Keratinocyte (primary cell): ENCODE results near the gene CCDC24. TPM values are rescaled to one million over a fixed set of nuclear protein-coding genes. Genes with fewer than 3 reads are reported as not detected.

Experiments
- DNase-seq: peaks from one replicate; pipeline ENCODE4 v3.0.0-alpha.2; 2011; ENCODE audit warnings: low read depth, missing footprints, low spot score
- FAIRE-seq: peaks from 2 replicates; lab custom pipeline; 2011; peaks lifted over from hg19 to GRCh38; lab: Jason Lieb, UNC
- H2AFZ ChIP-seq: 2 replicates; pipeline ENCODE4 v1.6.0; 2012; ENCODE audit warnings: low read length, control low read depth, inconsistent platforms; ENCODE audit not compliant: control insufficient read depth
- H3K27ac ChIP-seq: 2 replicates; pipeline ENCODE4 v1.5.1; 2011; ENCODE audit warnings: low read length; ENCODE audit not compliant: control insufficient read depth, insufficient read depth
- H3K27me3 ChIP-seq: 3 replicates; pipeline ENCODE4 v1.6.0; 2011; ENCODE audit warnings: low read length; ENCODE audit not compliant: control insufficient read depth, insufficient read depth; ENCODE audit errors: extremely low read depth
- H3K36me3 ChIP-seq, 2 experiments: 2 replicates in 1 of 2; 3 replicates in 1 of 2; pipeline ENCODE4 v1.5.1; 2011; ENCODE audit warnings: low read length in 2 of 2, mild to moderate bottlenecking in 1 of 2; ENCODE audit not compliant: control insufficient read depth in 2 of 2, insufficient read depth in 2 of 2; ENCODE audit errors: extremely low read depth in 1 of 2
- H3K4me1 ChIP-seq: 3 replicates; pipeline ENCODE4 v1.5.1; 2011; ENCODE audit warnings: low read length; ENCODE audit not compliant: control insufficient read depth, insufficient read depth; ENCODE audit errors: extremely low read depth
- H3K4me2 ChIP-seq: 3 replicates; pipeline ENCODE4 v1.6.0; 2011; ENCODE audit warnings: low read depth, low read length; ENCODE audit not compliant: control insufficient read depth, insufficient read depth; ENCODE audit errors: extremely low read depth
- H3K4me3 ChIP-seq, 3 experiments: fragments of 200-600 bp in 1 of 3; sonication (generic) in 1 of 3; 2 replicates in 2 of 3; 3 replicates in 1 of 3; pipeline ENCODE4 v1.5.1; 2011 to 2016; ENCODE audit warnings: low read length in 3 of 3, mild to moderate bottlenecking in 3 of 3, control low read depth in 2 of 3, inconsistent platforms in 1 of 3, low read depth in 1 of 3, mixed read lengths in 1 of 3, mixed run types in 1 of 3, moderate library complexity in 1 of 3; ENCODE audit not compliant: control insufficient read depth in 2 of 3, insufficient read depth in 2 of 3; ENCODE audit errors: extremely low read depth in 1 of 3
- H3K79me2 ChIP-seq: 2 replicates; pipeline ENCODE4 v1.6.0; 2012; ENCODE audit warnings: low read length; ENCODE audit not compliant: control insufficient read depth, insufficient read depth
- H3K9ac ChIP-seq: 3 replicates; pipeline ENCODE4 v1.6.0; 2011; ENCODE audit warnings: low read length; ENCODE audit not compliant: control insufficient read depth, insufficient read depth; ENCODE audit errors: extremely low read depth
- H3K9me1 ChIP-seq: 3 replicates; pipeline ENCODE4 v1.6.0; 2011; ENCODE audit warnings: low read length; ENCODE audit not compliant: control insufficient read depth, insufficient read depth; ENCODE audit errors: extremely low read depth
- H3K9me3 ChIP-seq: 2 replicates; pipeline ENCODE4 v1.5.1; 2012; ENCODE audit warnings: low read depth, low read length; ENCODE audit not compliant: control insufficient read depth
- H4K20me1 ChIP-seq: 3 replicates; pipeline ENCODE4 v1.6.0; 2011; ENCODE audit warnings: low read length; ENCODE audit not compliant: control insufficient read depth, insufficient read depth; ENCODE audit errors: extremely low read depth
- EZH2 ChIP-seq: IDR thresholded peaks from one replicate; pipeline ENCODE4 v1.6.1; 2012; ENCODE audit warnings: inconsistent platforms, mild to moderate bottlenecking, low read length, moderate library complexity
- dilution Hi-C: fragments of 300-500 bp; cut with MboI; formaldehyde crosslinking; loops from one replicate; pipeline ENCODE4 v1.7.0; 2020; ENCODE audit warnings: low sequenced_read_pairs; ENCODE audit not compliant: extremely low pct_ligation_motif_present
- polyA plus RNA-seq, 5 experiments: library from polyadenylated mRNA; depleted of rRNA in 3 of 5; stranded (reverse) in 3 of 5; stranded (forward) in 1 of 5; unstranded in 1 of 5; fragments of >200 nt; gene quantifications; 1 replicate in 1 of 5; 2 replicates in 3 of 5; 3 replicates in 1 of 5; pipeline versions ENCODE4 v1.2.1 to v1.2.3, GENCODE V29; 2011 to 2012; ENCODE audit warnings: missing spikeins in 2 of 5, low read depth in 1 of 5, low replicate concordance in 1 of 5
- TF ChIP-seq, protein P1 (sequence below), 3 experiments: IDR thresholded peaks in 1 of 3; conservative IDR thresholded peaks in 1 of 3; optimal IDR thresholded peaks in 1 of 3; 2 replicates in 2 of 3; 3 replicates in 1 of 3; pipeline versions ENCODE3 to v1.5.1; 2011; ENCODE audit warnings: low read length in 3 of 3, mild to moderate bottlenecking in 3 of 3, moderate library complexity in 2 of 3, control low read depth in 1 of 3, inconsistent platforms in 1 of 3; ENCODE audit not compliant: insufficient read depth in 2 of 3; ENCODE audit errors: extremely low read depth in 1 of 3

Gene CCDC24
- polyA plus RNA-seq, 1 donor (not counting 4 experiments of a cell fraction or from before 2014, with no cell fraction given): 5.2 TPM

DNA sequence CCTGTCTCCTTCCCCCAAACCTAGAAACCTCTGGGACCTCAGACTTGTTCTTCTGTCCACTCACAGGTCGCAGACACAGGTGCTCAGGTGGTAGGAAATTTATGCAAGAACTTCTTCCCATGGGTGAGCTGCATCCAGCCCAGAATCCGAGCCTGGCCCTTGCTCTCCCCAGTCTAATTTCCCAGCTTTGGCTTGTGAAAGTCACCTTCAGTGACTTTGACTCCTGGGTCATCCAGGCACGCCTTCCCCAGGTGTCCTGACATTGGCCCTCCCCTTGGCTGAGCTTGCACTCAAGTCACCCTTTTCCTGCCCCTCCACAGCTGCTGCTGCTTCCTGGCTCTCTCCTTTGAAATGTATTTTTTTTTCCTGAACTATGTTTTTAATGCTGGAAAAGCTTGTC lies 38.0 kb upstream of the CCDC24 start:
- H3K79me2 ChIP-seq: peaks cover 51% of the 10 kb centered on the region
- no peak overlapping the region for H3K4me2 ChIP-seq
- no peaks in the 10 kb centered on the region for H3K9me3 ChIP-seq
- peaks cover 4% of the 10 kb centered on the region for H3K9me1 ChIP-seq
- no peak for TF ChIP-seq EZH2
- TF ChIP-seq, protein P1, sequence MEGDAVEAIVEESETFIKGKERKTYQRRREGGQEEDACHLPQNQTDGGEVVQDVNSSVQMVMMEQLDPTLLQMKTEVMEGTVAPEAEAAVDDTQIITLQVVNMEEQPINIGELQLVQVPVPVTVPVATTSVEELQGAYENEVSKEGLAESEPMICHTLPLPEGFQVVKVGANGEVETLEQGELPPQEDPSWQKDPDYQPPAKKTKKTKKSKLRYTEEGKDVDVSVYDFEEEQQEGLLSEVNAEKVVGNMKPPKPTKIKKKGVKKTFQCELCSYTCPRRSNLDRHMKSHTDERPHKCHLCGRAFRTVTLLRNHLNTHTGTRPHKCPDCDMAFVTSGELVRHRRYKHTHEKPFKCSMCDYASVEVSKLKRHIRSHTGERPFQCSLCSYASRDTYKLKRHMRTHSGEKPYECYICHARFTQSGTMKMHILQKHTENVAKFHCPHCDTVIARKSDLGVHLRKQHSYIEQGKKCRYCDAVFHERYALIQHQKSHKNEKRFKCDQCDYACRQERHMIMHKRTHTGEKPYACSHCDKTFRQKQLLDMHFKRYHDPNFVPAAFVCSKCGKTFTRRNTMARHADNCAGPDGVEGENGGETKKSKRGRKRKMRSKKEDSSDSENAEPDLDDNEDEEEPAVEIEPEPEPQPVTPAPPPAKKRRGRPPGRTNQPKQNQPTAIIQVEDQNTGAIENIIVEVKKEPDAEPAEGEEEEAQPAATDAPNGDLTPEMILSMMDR (optimal IDR thresholded peaks at IDR 0.05 in 1 of 3, IDR thresholded peaks at IDR 0.05 in 1 of 3, conservative IDR thresholded peaks at IDR 0.05 in 1 of 3; ENCODE audit: extremely low read depth in 1 of 3, insufficient read depth in 2 of 3, low read length in 3 of 3): no peak
- H3K9ac ChIP-seq: no peak overlapping the region
- peaks cover 27 to 38% of the 10 kb centered on the region in 2 experiments for H3K36me3 ChIP-seq
- peaks cover 5% of the 10 kb centered on the region for H4K20me1 ChIP-seq
- H3K27ac ChIP-seq: no peak overlapping the region
- H2AFZ ChIP-seq: no peak overlapping the region
- H3K27me3 ChIP-seq: no peaks in the 10 kb centered on the region
- no peak overlapping the region for H3K4me3 ChIP-seq
- no peak for FAIRE-seq
- dilution Hi-C loops: no loop called here
- no peak for DNase-seq
- H3K4me1 ChIP-seq: peaks cover 9% of the 10 kb centered on the region

DNA sequence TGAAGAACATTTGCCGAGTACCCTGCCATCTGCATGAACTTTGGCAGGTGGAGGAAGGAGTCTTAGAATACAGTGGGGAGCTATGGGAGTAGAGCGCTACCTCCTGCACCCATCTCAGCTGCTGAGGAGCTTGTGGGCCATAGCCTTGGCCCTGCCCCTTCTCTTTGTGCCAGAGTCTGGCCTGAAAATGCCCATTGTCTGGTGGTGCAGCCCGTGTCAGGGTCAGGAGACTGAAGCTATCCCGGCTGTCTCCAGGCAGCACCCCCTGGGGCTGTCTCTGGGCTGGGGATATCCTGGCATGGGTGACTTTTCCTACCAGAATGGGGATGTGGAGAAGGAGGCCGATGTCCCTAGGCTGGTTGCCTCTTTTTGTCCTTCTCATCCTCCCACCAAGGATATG lies 37.4 kb upstream of the CCDC24 start:
- H3K27me3 ChIP-seq: no peaks in the 10 kb centered on the region
- H3K4me2 ChIP-seq: no peak overlapping the region
- peaks cover 4% of the 10 kb centered on the region for H3K4me1 ChIP-seq
- DNase-seq (no peak), FAIRE-seq (no peak)
- no peak overlapping the region for H2AFZ ChIP-seq
- TF ChIP-seq, protein P1 (optimal IDR thresholded peaks at IDR 0.05 in 1 of 3, IDR thresholded peaks at IDR 0.05 in 1 of 3, conservative IDR thresholded peaks at IDR 0.05 in 1 of 3; ENCODE audit: extremely low read depth in 1 of 3, insufficient read depth in 2 of 3, low read length in 3 of 3): no peak
- no peak for TF ChIP-seq EZH2
- peaks cover 45% of the 10 kb centered on the region for H3K79me2 ChIP-seq
- no peak overlapping the region for H3K27ac ChIP-seq
- peaks cover 5% of the 10 kb centered on the region for H4K20me1 ChIP-seq
- no peaks in the 10 kb centered on the region for H3K9me3 ChIP-seq
- peaks cover 4% of the 10 kb centered on the region for H3K9me1 ChIP-seq
- H3K36me3 ChIP-seq: peaks cover 33 to 44% of the 10 kb centered on the region in 2 experiments
- H3K4me3 ChIP-seq: no peak overlapping the region
- H3K9ac ChIP-seq: no peak overlapping the region
- dilution Hi-C loops: no loop called here
